Heart right ventricle (tissue), 16 donors: ENCODE measurements around the gene BRSK1. TPM values are rescaled to one million over a fixed set of nuclear protein-coding genes. Genes with fewer than 3 reads are reported as not detected.
A peak's percentile ranks its signal among the peaks of the same experiment; 100 is the strongest.

ENCODE experiments used
- ATAC-seq, 8 donors: fragments of 200-7000 bp; cut with Tn5 transposase; one replicate each; pipeline ENCODE4 v1.9.1; 2020; ENCODE audit warnings: mild to moderate bottlenecking in 8 of 8, moderate library complexity in 8 of 8, moderate number of reproducible peaks in 1 of 8
- DNase-seq, 2 donors: peaks; one replicate each; pipeline ENCODE4 v3.0.0-alpha.2; 2020
- H3K27ac ChIP-seq, 10 donors: fragments of 200-600 bp; sonication (generic) in 2 of 10; one replicate each; pipeline versions ENCODE4 v1.5.0 to v1.8.0; 2020 to 2022; ENCODE audit warnings: mild to moderate bottlenecking in 3 of 10
- H3K27me3 ChIP-seq, 7 donors: fragments of 200-600 bp; one replicate each; pipeline ENCODE4 v1.8.0; 2021 to 2022; ENCODE audit warnings: mild to moderate bottlenecking in 2 of 7
- H3K36me3 ChIP-seq, 9 donors: fragments of 200-600 bp; sonication (generic) in 1 of 9; one replicate each; pipeline versions ENCODE4 v1.5.0 to v1.8.0; 2020 to 2022; ENCODE audit warnings: mild to moderate bottlenecking in 2 of 9
- H3K4me1 ChIP-seq, 9 donors: fragments of 200-600 bp; sonication (generic) in 1 of 9; one replicate each; pipeline versions ENCODE4 v1.5.0 to v1.8.0; 2020 to 2022; ENCODE audit warnings: mild to moderate bottlenecking in 4 of 9
- H3K4me3 ChIP-seq, 10 donors: fragments of 200-600 bp; sonication (generic) in 2 of 10; one replicate each; pipeline versions ENCODE4 v1.5.0 to v1.8.0; 2020 to 2022; ENCODE audit warnings: mild to moderate bottlenecking in 7 of 10, moderate library complexity in 2 of 10
- H3K9me3 ChIP-seq, 11 donors: fragments of 200-600 bp in 10 of 11; sonication (generic) in 2 of 11; one replicate each; pipeline versions ENCODE4 v1.5.0 to v1.8.0; 2013 to 2022; ENCODE audit warnings: mild to moderate bottlenecking in 2 of 11, control low read depth in 1 of 11, moderate library complexity in 1 of 11
- CTCF ChIP-seq, 9 donors: fragments of 200-600 bp; sonication (generic) in 2 of 9; IDR thresholded peaks; one replicate each; pipeline versions ENCODE4 v1.5.0 to v1.8.0; 2021 to 2022; ENCODE audit warnings: antibody characterized with exemption in 9 of 9, mild to moderate bottlenecking in 5 of 9, moderate library complexity in 1 of 9
- WGBS, 2 donors: extraction: QIAGEN DNeasy Blood & Tissue Kit; methylation state at CpG; one replicate each; pipeline ENCODE4 v1.1.7; 2013; ENCODE audit warnings: inconsistent platforms in 1 of 2; 5-methylcytosine and 5-hydroxymethylcytosine counted together
- intact Hi-C, 10 donors: fragments of 100-400 bp; cut with DNase I; formaldehyde crosslinking; loops; one replicate each; pipeline versions ENCODE4 v1.11.1 to v1.14.2; 2022
- polyA plus RNA-seq, 2 donors: library from polyadenylated mRNA; stranded (reverse); fragments of 200-250 nt; gene quantifications; one replicate each; pipeline ENCODE4 v1.2.3, GENCODE V29; 2013
- total RNA-seq, 10 donors: library from RNA; stranded (reverse); fragmentation: NEBNext Ultra II Directional in 3 of 10; extraction: Animal tissue kit (Norgen Biotek cat#: 25700) in 3 of 10; gene quantifications; one replicate each; pipeline versions ENCODE4 v1.2.1 to v1.2.4, GENCODE V29; 2021 to 2023
- donor health status: Arrhythmogenic right ventricular cardiomyopathy.
- donor health status: ischemic (EF 13 %, LVEDD 7.1; RV severe dilation, severe dysfunction).
- donor health status: healthy with polysubstance abuse.
- donor health status: DM: no; HTN: yes; CAD: no.
- donor health status: DM: no; HTN: no; CAD: no.
- donor health status: ischemic (EF 25% LVEDD 6.9; RV normal size, moderate dysfunction).
- donor health status: ischemic (EF 25% LVEDD 5.7; RV mildly dilated, moderate dysfunction).
- donor health status: healthy.
- donor health status: DM: yes; HTN: yes; CAD: no.
- donor health status: Ischemic cardiomyopathy.
- donor health status: ischemic (EF 35%, LVEDD 5.7; RV mildly dilated, moderate dysfunction).
- donor health status: nonischemic (EF 11% LVEDD 7.7; RV severe dilation, severe dysfunction).
- donor health status: DM: yes; HTN: yes; CAD: no.
- donor health status: PGD.
- donor health status: ischemic (EF 29% LVEDD 5.4; RV normal size, mild dysfunction).
- donor health status: nonischemic (EF 23%, LVEDD 6.1; RV moderate dilation, normal function).

Gene BRSK1
- total and polyA plus RNA-seq, 12 donors = 1.8 to 12.6 (median 3.2) TPM

- no peak for TF ChIP-seq CTCF (IDR thresholded peaks at IDR 0.05)
- Histone ChIP-seq H3K9me3 (no peaks in the 10 kb centered on the region), H3K4me3 (peak overlapping the region in 1 of 10 donors; percentile 95), H3K27me3 (no peaks in the 10 kb centered on the region), H3K27ac (peak overlapping the region in 2 of 10 donors; percentile 20 to 98), H3K4me1 (peaks cover 13 to 94% (median 73%) of the 10 kb centered on the region in 9 donors), H3K36me3 (peaks cover 0 to 28% (median 0%) of the 10 kb centered on the region in 9 donors)
- 85 to 86% methylated on average over 21 of the region's 21 CpGs for whole genome bisulfite sequencing, 2 donors
- intact Hi-C loops = no loop called here
- no peak for ATAC-seq
- DNase-seq = no peak
Observed at GRCh38 chr19:55252760-55253663, 30.8 kb upstream of the BRSK1 start.

- Histone ChIP-seq H3K4me1 (peaks cover 9 to 85% (median 63%) of the 10 kb centered on the region in 9 donors), H3K36me3 (peaks cover 0 to 20% (median 0%) of the 10 kb centered on the region in 9 donors), H3K9me3 (no peaks in the 10 kb centered on the region), H3K27ac (peak overlapping the region in 7 of 10 donors; percentile 15 to 98 (median 53)), H3K27me3 (no peaks in the 10 kb centered on the region), H3K4me3 (peak overlapping the region in 6 of 10 donors; percentile 19 to 95 (median 33))
- TF ChIP-seq CTCF (IDR thresholded peaks at IDR 0.05) = no peak
- DNase-seq (no peak), ATAC-seq (no peak)
- 73% methylated on average over 23 of the region's 23 CpGs for WGBS, 2 donors
- intact Hi-C loops = no loop called here
Observed at GRCh38 chr19:55253842-55254624, 29.8 kb upstream of the BRSK1 start.

GRCh38 chr19:55254625-55254977 lies 29.2 kb upstream of the BRSK1 start:
- no peak for DNase-seq
- TF ChIP-seq CTCF (IDR thresholded peaks at IDR 0.05) = no peak
- Histone ChIP-seq H3K4me3 (peak overlapping the region in 6 of 10 donors; percentile 19 to 95 (median 33)), H3K9me3 (no peaks in the 10 kb centered on the region), H3K27me3 (no peaks in the 10 kb centered on the region), H3K4me1 (peaks cover 10 to 83% (median 61%) of the 10 kb centered on the region in 9 donors), H3K36me3 (peaks cover 0 to 18% (median 0%) of the 10 kb centered on the region in 9 donors), H3K27ac (peak overlapping the region in 7 of 10 donors; percentile 15 to 98 (median 53))
- intact Hi-C loops = no loop called here
- ATAC-seq = no peak
- 65% methylated on average over 6 of the region's 6 CpGs for WGBS, 2 donors
